Trophoblast cell (in vitro differentiated cells and primary cell): ENCODE results near the gene AMOT. TPM values are rescaled to one million over a fixed set of nuclear protein-coding genes. Genes with fewer than 3 reads are reported as not detected.
A peak's percentile ranks its signal among the peaks of the same experiment; 100 is the strongest.

Experiments
- DNase-seq, 2 donors: peaks; one replicate each; pipeline ENCODE4 v3.0.0-alpha.2; 2016
- H2AFZ ChIP-seq: 2 replicates; pipeline ENCODE4 v1.6.1; 2013; ENCODE audit warnings: low read length, moderate library complexity, mild to moderate bottlenecking; ENCODE audit not compliant: insufficient read depth, poor library complexity
- H2AK5ac ChIP-seq: 2 replicates; pipeline ENCODE4 v1.6.1; 2013; ENCODE audit warnings: mild to moderate bottlenecking, low read length
- H2BK120ac ChIP-seq: 2 replicates; pipeline ENCODE4 v1.6.1; 2013; ENCODE audit warnings: low read length, mild to moderate bottlenecking, moderate library complexity; ENCODE audit not compliant: insufficient read depth, poor library complexity
- H2BK12ac ChIP-seq: 2 replicates; pipeline ENCODE4 v1.6.1; 2013; ENCODE audit warnings: mild to moderate bottlenecking, low read length, moderate library complexity
- H2BK5ac ChIP-seq: 2 replicates; pipeline ENCODE4 v1.6.1; 2013; ENCODE audit warnings: low read length, low read depth, moderate library complexity, mild to moderate bottlenecking; ENCODE audit not compliant: poor library complexity
- H3K14ac ChIP-seq: 2 replicates; pipeline ENCODE4 v1.6.1; 2013; ENCODE audit warnings: mild to moderate bottlenecking, low read length
- H3K18ac ChIP-seq: 2 replicates; pipeline ENCODE4 v1.6.1; 2013; ENCODE audit warnings: mild to moderate bottlenecking, low read length
- H3K23ac ChIP-seq: 2 replicates; pipeline ENCODE4 v1.6.1; 2013; ENCODE audit warnings: low read length
- H3K27ac ChIP-seq: 2 replicates; pipeline ENCODE4 v1.5.1; 2013; ENCODE audit warnings: low read depth, mild to moderate bottlenecking, inconsistent platforms, low read length, moderate library complexity
- H3K27me3 ChIP-seq: 2 replicates; pipeline ENCODE4 v1.6.1; 2013; ENCODE audit warnings: inconsistent platforms, mild to moderate bottlenecking, low read length, moderate library complexity; ENCODE audit not compliant: insufficient read depth
- H3K36me3 ChIP-seq, 2 experiments: 1 replicate in 1 of 2; 2 replicates in 1 of 2; pipeline ENCODE4 v1.6.1; 2013; ENCODE audit warnings: low read length in 2 of 2, mild to moderate bottlenecking in 2 of 2, moderate library complexity in 1 of 2; ENCODE audit not compliant: insufficient read depth in 2 of 2, control insufficient read depth in 1 of 2
- H3K4ac ChIP-seq: 2 replicates; pipeline ENCODE4 v1.6.1; 2013; ENCODE audit warnings: low read depth, mild to moderate bottlenecking, low read length, moderate library complexity
- H3K4me1 ChIP-seq, 2 experiments: 1 replicate in 1 of 2; 2 replicates in 1 of 2; pipeline ENCODE4 v1.6.1; 2013; ENCODE audit warnings: low read length in 2 of 2, mild to moderate bottlenecking in 2 of 2, moderate library complexity in 1 of 2; ENCODE audit not compliant: insufficient read depth in 2 of 2, control insufficient read depth in 1 of 2
- H3K4me2 ChIP-seq: 2 replicates; pipeline ENCODE4 v1.6.1; 2013; ENCODE audit warnings: inconsistent platforms, mild to moderate bottlenecking, low read length, moderate library complexity
- H3K4me3 ChIP-seq: 2 replicates; pipeline ENCODE4 v1.5.1; 2013; ENCODE audit warnings: mild to moderate bottlenecking, low read depth, low read length, inconsistent platforms
- H3K79me1 ChIP-seq: one replicate; pipeline ENCODE4 v1.6.1; 2013; ENCODE audit warnings: low read length
- H3K79me2 ChIP-seq: 2 replicates; pipeline ENCODE4 v1.6.1; 2013; ENCODE audit warnings: low read length, mild to moderate bottlenecking; ENCODE audit not compliant: control insufficient read depth, insufficient read depth, poor library complexity
- H3K9ac ChIP-seq: 2 replicates; pipeline ENCODE4 v1.6.1; 2013; ENCODE audit warnings: mild to moderate bottlenecking, low read length
- H3K9me3 ChIP-seq: 2 replicates; pipeline ENCODE4 v1.6.1; 2013; ENCODE audit warnings: low read depth, mild to moderate bottlenecking, control low read depth, inconsistent platforms, low read length; ENCODE audit not compliant: insufficient read depth
- H4K12ac ChIP-seq: 2 replicates; pipeline ENCODE4 v1.6.1; 2013; ENCODE audit warnings: low read depth, mild to moderate bottlenecking, low read length, moderate library complexity
- H4K8ac ChIP-seq: 2 replicates; pipeline ENCODE4 v1.6.1; 2013; ENCODE audit warnings: low read depth, mild to moderate bottlenecking, low read length, moderate library complexity
- H4K91ac ChIP-seq: one replicate; pipeline ENCODE4 v1.6.1; 2013; ENCODE audit warnings: low read depth, mild to moderate bottlenecking, low read length, moderate library complexity
- WGBS: extraction: QIAGEN DNeasy Blood & Tissue Kit; methylation state at CpG from one replicate; pipeline ENCODE4 v1.1.7; 2013; ENCODE audit warnings: missing lambda C conversion rate; ENCODE audit not compliant: insufficient read length, insufficient coverage; ENCODE audit errors: extremely low coverage; 5-methylcytosine and 5-hydroxymethylcytosine counted together
- polyA plus RNA-seq: library from polyadenylated mRNA; stranded (reverse); fragments of 200-250 nt; gene quantifications from 2 replicates; pipeline ENCODE4 v1.2.3, GENCODE V29; 2013

The AMOT gene, protein sequence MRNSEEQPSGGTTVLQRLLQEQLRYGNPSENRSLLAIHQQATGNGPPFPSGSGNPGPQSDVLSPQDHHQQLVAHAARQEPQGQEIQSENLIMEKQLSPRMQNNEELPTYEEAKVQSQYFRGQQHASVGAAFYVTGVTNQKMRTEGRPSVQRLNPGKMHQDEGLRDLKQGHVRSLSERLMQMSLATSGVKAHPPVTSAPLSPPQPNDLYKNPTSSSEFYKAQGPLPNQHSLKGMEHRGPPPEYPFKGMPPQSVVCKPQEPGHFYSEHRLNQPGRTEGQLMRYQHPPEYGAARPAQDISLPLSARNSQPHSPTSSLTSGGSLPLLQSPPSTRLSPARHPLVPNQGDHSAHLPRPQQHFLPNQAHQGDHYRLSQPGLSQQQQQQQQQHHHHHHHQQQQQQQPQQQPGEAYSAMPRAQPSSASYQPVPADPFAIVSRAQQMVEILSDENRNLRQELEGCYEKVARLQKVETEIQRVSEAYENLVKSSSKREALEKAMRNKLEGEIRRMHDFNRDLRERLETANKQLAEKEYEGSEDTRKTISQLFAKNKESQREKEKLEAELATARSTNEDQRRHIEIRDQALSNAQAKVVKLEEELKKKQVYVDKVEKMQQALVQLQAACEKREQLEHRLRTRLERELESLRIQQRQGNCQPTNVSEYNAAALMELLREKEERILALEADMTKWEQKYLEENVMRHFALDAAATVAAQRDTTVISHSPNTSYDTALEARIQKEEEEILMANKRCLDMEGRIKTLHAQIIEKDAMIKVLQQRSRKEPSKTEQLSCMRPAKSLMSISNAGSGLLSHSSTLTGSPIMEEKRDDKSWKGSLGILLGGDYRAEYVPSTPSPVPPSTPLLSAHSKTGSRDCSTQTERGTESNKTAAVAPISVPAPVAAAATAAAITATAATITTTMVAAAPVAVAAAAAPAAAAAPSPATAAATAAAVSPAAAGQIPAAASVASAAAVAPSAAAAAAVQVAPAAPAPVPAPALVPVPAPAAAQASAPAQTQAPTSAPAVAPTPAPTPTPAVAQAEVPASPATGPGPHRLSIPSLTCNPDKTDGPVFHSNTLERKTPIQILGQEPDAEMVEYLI
- polyA plus RNA-seq, result 106 and 109 TPM in 2 replicates

DNA sequence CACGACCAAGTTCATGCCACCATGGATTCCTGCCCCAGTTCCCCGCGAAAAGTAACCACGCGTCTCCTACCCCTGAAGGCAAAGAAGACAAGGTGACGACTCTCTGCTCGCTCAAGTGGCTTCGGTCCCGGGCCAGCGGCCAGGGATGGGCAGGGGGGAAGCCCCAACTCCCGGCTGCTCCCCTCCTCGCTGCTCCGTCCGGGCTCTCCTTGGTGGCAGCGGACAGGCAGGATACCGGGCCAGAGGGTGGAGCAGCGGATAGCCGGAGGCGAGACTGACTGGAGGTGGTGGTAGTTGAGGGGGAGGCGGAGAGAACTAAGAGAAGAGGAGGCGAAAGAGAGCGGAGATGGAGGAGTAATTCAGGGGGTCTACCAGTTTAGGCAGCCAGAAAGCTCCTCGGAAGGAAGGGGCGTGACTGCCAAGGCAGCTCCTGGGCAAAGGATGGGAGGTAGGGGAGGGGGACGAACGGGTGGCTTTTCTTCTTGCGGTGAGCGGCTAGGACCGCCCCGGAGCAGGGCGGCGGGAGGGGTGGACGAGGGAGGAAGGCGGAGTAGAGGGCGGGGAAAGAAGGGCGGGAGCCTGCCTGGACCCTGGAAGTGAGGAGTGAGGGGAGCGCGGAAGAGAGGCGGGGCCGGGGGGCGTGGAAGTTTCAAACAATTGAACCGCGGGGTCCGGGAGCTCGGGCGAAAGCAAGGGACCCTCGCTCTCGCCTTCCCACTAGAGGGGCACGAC is at the start of gene AMOT:
TSS of gene AMOT (minus strand) at position 450 of the 732 bp plus-strand sequence. CDS start 17,705 bp downstream, outside the sequence.
- H3K4ac ChIP-seq, result peak within 1 kb of the TSS; percentile 92
- H4K8ac ChIP-seq, result peak within 1 kb of the TSS; percentile 90
- H3K27me3 ChIP-seq, result no peaks in the 10 kb centered on the region
- peak within 1 kb of the TSS; percentile 91 for H3K18ac ChIP-seq
- peaks cover 17% of the 10 kb centered on the region for H3K79me1 ChIP-seq
- H2BK5ac ChIP-seq, result peak within 1 kb of the TSS; percentile 93
- H3K23ac ChIP-seq, result no peak within 1 kb of the TSS
- H3K14ac ChIP-seq, result peak within 1 kb of the TSS; percentile 89
- peak within 1 kb of the TSS; percentile 79 for H3K4me2 ChIP-seq
- WGBS, result no CpG with 5 or more reads among the region's 49 CpGs
- peak within 1 kb of the TSS; percentile 84 for H2BK120ac ChIP-seq
- peak within 1 kb of the TSS; percentile 66 for H2AK5ac ChIP-seq
- peak within 1 kb of the TSS; percentile 52 for H2BK12ac ChIP-seq
- DNase-seq, result peak; percentile 68 to 75
- peak within 1 kb of the TSS; percentile 77 for H4K12ac ChIP-seq
- H3K4me1 ChIP-seq, result peaks cover 2 to 3% of the 10 kb centered on the region in 2 experiments
- H3K9ac ChIP-seq, result peak within 1 kb of the TSS; percentile 61
- H3K27ac ChIP-seq, result peak within 1 kb of the TSS; percentile 83
- H2AFZ ChIP-seq, result peak within 1 kb of the TSS; percentile 17
- no peaks in the 10 kb centered on the region for H3K36me3 ChIP-seq
- no peaks in the 10 kb centered on the region for H3K9me3 ChIP-seq
- peaks cover 12% of the 10 kb centered on the region for H3K79me2 ChIP-seq
- peak within 1 kb of the TSS; percentile 87 for H4K91ac ChIP-seq
- H3K4me3 ChIP-seq, result peak within 1 kb of the TSS; percentile 82

DNA sequence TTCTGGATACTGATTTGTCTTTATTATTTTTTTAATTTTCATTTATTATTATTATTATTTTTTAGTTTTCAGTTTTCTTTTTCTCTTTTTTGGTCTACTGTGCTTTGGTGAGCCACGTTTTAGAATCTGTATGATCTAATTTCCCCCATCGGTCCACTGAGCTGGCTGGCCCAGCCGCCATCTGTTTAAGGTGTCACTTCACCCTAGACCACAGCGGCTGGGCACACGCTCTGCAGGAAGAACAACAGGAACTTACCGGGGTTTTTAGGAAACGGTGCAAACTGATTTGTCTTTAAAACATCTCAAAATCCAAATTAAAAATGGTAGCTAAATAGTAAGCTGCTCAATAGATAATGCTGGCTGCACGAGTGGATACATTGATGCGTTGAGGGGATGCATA is 48.8 kb upstream of the AMOT start:
- H3K4me1 ChIP-seq, result no peaks in the 10 kb centered on the region
- H3K4me3 ChIP-seq, result no peak overlapping the region

DNA sequence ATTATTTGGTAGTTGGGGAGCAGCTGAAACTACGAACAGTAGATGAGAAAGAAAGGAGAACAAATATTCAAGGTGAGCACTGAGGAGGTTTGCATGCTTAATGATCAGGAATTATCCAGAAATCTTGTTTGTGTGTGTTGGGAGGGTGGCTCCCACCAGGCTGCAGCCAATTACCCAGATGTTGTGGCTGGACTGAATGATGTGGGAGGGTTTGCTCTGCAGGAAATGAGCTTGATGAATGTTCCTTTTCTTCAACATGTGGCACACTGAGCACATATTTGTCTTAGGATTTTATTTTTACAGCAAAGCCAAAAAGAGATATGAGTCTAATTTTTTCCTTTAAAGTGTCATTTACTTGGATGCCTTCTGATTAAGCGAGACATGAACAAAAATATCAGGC is 48.3 kb upstream of the AMOT start:
- Histone ChIP-seq H3K27ac (no peak overlapping the region), H3K4me1 (no peaks in the 10 kb centered on the region), H3K27me3 (no peaks in the 10 kb centered on the region), H3K4me3 (no peak overlapping the region), H2BK5ac (no peak overlapping the region), H2BK12ac (no peak overlapping the region), H3K14ac (no peak overlapping the region), H3K4me2 (no peak overlapping the region), H2AK5ac (no peak overlapping the region), H3K36me3 (no peaks in the 10 kb centered on the region), H3K9ac (no peak overlapping the region), H3K18ac (no peak overlapping the region), H3K79me1 (no peaks in the 10 kb centered on the region), H2AFZ (no peak overlapping the region), H2BK120ac (no peak overlapping the region), H3K79me2 (no peaks in the 10 kb centered on the region), H3K9me3 (no peaks in the 10 kb centered on the region), H3K23ac (no peak overlapping the region), H4K91ac (no peak overlapping the region), H4K8ac (no peak overlapping the region), H3K4ac (no peak overlapping the region), H4K12ac (no peak overlapping the region)
- no peak for DNase-seq
- WGBS, result no CpG with 5 or more reads among the region's 2 CpGs

More for the DNA sequence above, 48.8 kb upstream of the AMOT start:
- Histone ChIP-seq H3K14ac (no peak overlapping the region), H3K79me2 (no peaks in the 10 kb centered on the region), H3K9ac (no peak overlapping the region), H3K18ac (no peak overlapping the region), H3K4ac (no peak overlapping the region), H2AK5ac (no peak overlapping the region), H3K4me2 (no peak overlapping the region), H4K8ac (no peak overlapping the region), H3K27me3 (no peaks in the 10 kb centered on the region), H3K27ac (no peak overlapping the region), H3K9me3 (no peaks in the 10 kb centered on the region), H3K23ac (no peak overlapping the region), H3K36me3 (no peaks in the 10 kb centered on the region), H2BK5ac (no peak overlapping the region), H2BK120ac (no peak overlapping the region), H4K12ac (no peak overlapping the region), H4K91ac (no peak overlapping the region), H3K79me1 (no peaks in the 10 kb centered on the region), H2AFZ (no peak overlapping the region), H2BK12ac (no peak overlapping the region)
- no CpG with 5 or more reads among the region's 9 CpGs for WGBS
- no peak for DNase-seq

DNA sequence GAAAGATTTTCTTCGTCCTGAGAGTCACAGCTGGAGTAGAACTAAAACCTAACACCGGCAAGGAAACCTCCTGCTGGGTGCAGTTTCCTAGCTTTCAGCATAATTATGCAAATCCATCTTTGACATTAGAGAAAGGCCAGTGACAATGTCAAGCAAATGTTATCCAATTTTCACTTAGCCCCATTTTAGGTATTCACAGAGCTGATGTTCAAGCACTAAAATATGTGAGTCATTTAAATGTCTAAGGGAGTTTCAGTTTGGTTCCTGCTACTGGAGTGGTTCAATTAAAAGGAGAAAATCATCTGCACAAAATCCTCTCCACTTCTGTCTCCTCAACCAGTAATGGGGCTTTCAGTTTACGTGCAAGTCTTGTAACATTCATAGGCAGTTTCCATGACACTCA is 37.1 kb upstream of the AMOT start:
- Histone ChIP-seq H3K14ac (no peak overlapping the region), H3K4me3 (no peak overlapping the region), H2AK5ac (no peak overlapping the region), H3K9me3 (no peaks in the 10 kb centered on the region), H4K12ac (no peak overlapping the region), H2BK12ac (no peak overlapping the region), H2BK120ac (no peak overlapping the region), H2AFZ (no peak overlapping the region), H3K4me2 (no peak overlapping the region), H2BK5ac (no peak overlapping the region), H3K9ac (no peak overlapping the region), H3K18ac (no peak overlapping the region), H4K91ac (no peak overlapping the region), H3K79me1 (no peaks in the 10 kb centered on the region), H3K4ac (no peak overlapping the region), H3K23ac (no peak overlapping the region), H3K79me2 (no peaks in the 10 kb centered on the region), H3K27me3 (no peaks in the 10 kb centered on the region), H3K36me3 (no peaks in the 10 kb centered on the region), H3K4me1 (no peaks in the 10 kb centered on the region), H3K27ac (no peak overlapping the region), H4K8ac (no peak overlapping the region)
- DNase-seq, result no peak
- WGBS, result no CpG with 5 or more reads among the region's 3 CpGs
